Transverse colon (tissue), 3 donors: ENCODE data around the gene MAGI1.

Experiments
- EP300 ChIP-seq: sonication (generic); formaldehyde crosslinking; IDR thresholded peaks from one replicate; pipeline ENCODE4 v1.6.1; 2017; ENCODE audit warnings: antibody characterized with exemption, low read depth
- POLR2AphosphoS5 ChIP-seq, 3 donors: sonication (generic); formaldehyde crosslinking; IDR thresholded peaks; one replicate each; pipeline ENCODE4 v1.6.1; 2016; ENCODE audit warnings: antibody characterized with exemption in 3 of 3

GRCh38 chr3:65483011-65483410, 555.7 kb downstream of the MAGI1 start:
- TF ChIP-seq POLR2AphosphoS5 (IDR thresholded peaks at IDR 0.05) = no peak
- no peak for TF ChIP-seq EP300
